A673 (cell line): ENCODE data around the gene RASAL2. TPM values are rescaled to one million over a fixed set of nuclear protein-coding genes. Genes with fewer than 3 reads are reported as not detected.

ENCODE experiments used
- BruUV-seq: library from RNA; stranded (reverse); fragments of 400-500 nt; replicated peaks from 2 replicates; lab custom pipeline; 2021; lab: Mats Ljungman, UMichigan
- CTCF ChIA-PET: fragments of 300-600 bp; sonication (Branson Sonifier 250); formaldehyde crosslinking; loops from one replicate; lab custom pipeline; 2022; ENCODE audit warnings: antibody characterized with exemption; lab: Charles Lee
- POLR2A ChIA-PET: fragments of 300-600 bp; sonication (Branson Sonifier 250); formaldehyde crosslinking; loops from one replicate; lab custom pipeline; 2022; ENCODE audit warnings: antibody characterized with exemption; ENCODE audit not compliant: low non-redundant PET; lab: Charles Lee
- DNase-seq: peaks from one replicate; pipeline ENCODE4 v3.0.0-alpha.2; 2015; ENCODE audit warnings: low spot score
- H3K27ac ChIP-seq: fragments of 200-600 bp; sonication (generic); 2 replicates; pipeline ENCODE4 v1.5.1; 2016; ENCODE audit warnings: mixed run types, low read depth, mild to moderate bottlenecking, mixed read lengths, antibody characterized with exemption, low read length; ENCODE audit not compliant: poor library complexity, severe bottlenecking
- H3K27me3 ChIP-seq: fragments of 200-600 bp; sonication (generic); replicated peaks from 2 replicates; pipeline ENCODE4 v1.6.1; 2017; ENCODE audit warnings: mixed run types, low read depth, mild to moderate bottlenecking, mixed read lengths, antibody characterized with exemption, low read length; ENCODE audit not compliant: insufficient read depth, poor library complexity
- H3K36me3 ChIP-seq: fragments of 200-600 bp; sonication (generic); 2 replicates; pipeline ENCODE4 v1.6.1; 2016; ENCODE audit warnings: mixed run types, mild to moderate bottlenecking, mixed read lengths, antibody characterized with exemption, low read length; ENCODE audit not compliant: insufficient read depth, poor library complexity, severe bottlenecking
- H3K4me1 ChIP-seq: fragments of 200-600 bp; sonication (generic); 2 replicates; pipeline ENCODE4 v1.6.1; 2017; ENCODE audit warnings: mixed run types, mild to moderate bottlenecking, mixed read lengths, antibody characterized with exemption, low read length; ENCODE audit not compliant: insufficient read depth, poor library complexity, severe bottlenecking
- H3K4me3 ChIP-seq: fragments of 200-600 bp; sonication (generic); 2 replicates; pipeline ENCODE4 v1.5.1; 2016; ENCODE audit warnings: low read depth, mixed run types, mild to moderate bottlenecking, mixed read lengths, low read length; ENCODE audit not compliant: poor library complexity, severe bottlenecking
- H3K9me3 ChIP-seq: fragments of 200-600 bp; sonication (generic); 2 replicates; pipeline ENCODE4 v1.6.1; 2016; ENCODE audit warnings: mixed run types, low read depth, mild to moderate bottlenecking, mixed read lengths, antibody characterized with exemption, low read length; ENCODE audit not compliant: poor library complexity, severe bottlenecking
- CTCF ChIP-seq: fragments of 300-800, 200-600 bp; sonication (generic); conservative IDR thresholded peaks from 2 replicates; pipeline ENCODE4 v1.5.1; 2017; ENCODE audit warnings: low read depth, mild to moderate bottlenecking, antibody characterized with exemption, low read length, moderate library complexity, mixed read lengths
- EZH2 ChIP-seq: fragments of 200-600 bp; sonication (generic); IDR thresholded peaks from 2 replicates; pipeline ENCODE4 v1.6.1; 2017; ENCODE audit warnings: borderline replicate concordance, low read depth, mild to moderate bottlenecking, mixed read lengths, antibody characterized with exemption, low read length; ENCODE audit not compliant: poor library complexity, severe bottlenecking
- intact Hi-C: fragments of 100-400 bp; cut with micrococcal nuclease; formaldehyde crosslinking; loops from one replicate; pipeline ENCODE4 v1.10.0; 2022; ENCODE audit not compliant: unreplicated experiment
- total RNA-seq: library from RNA; stranded (reverse); gene quantifications from 2 replicates; pipeline ENCODE4 v1.2.3, GENCODE V29; 2021

The RASAL2 gene
- total RNA-seq, 1 experiment from 2014 or later = 8.3 TPM

GRCh38 chr1:178362747-178363146 lies 268.8 kb downstream of the RASAL2 start:
- POLR2A ChIA-PET = no interaction called here
- peaks cover 10% of the 10 kb centered on the region for H3K4me1 ChIP-seq
- no peaks in the 10 kb centered on the region for H3K27me3 ChIP-seq
- no peak overlapping the region for H3K4me3 ChIP-seq
- H3K36me3 ChIP-seq = no peaks in the 10 kb centered on the region
- peak overlapping the region; percentile 61 for H3K27ac ChIP-seq
- no TSS peak for BruUV-seq
- CTCF ChIA-PET = no interaction called here
- H3K9me3 ChIP-seq = no peaks in the 10 kb centered on the region
- no peak for TF ChIP-seq EZH2
- no peak for TF ChIP-seq CTCF
- intact Hi-C loops = no loop called here
- DNase-seq = peak; percentile 66

GRCh38 chr1:178364782-178365181 lies 270.9 kb downstream of the RASAL2 start:
- intact Hi-C loops = no loop called here
- Histone ChIP-seq H3K36me3 (no peaks in the 10 kb centered on the region), H3K4me1 (peaks cover 10% of the 10 kb centered on the region), H3K27ac (no peak overlapping the region), H3K27me3 (no peaks in the 10 kb centered on the region), H3K9me3 (no peaks in the 10 kb centered on the region), H3K4me3 (no peak overlapping the region)
- ChIA-PET CTCF (no interaction called here), POLR2A (no interaction called here)
- no peak for DNase-seq
- BruUV-seq = no TSS peak
- TF ChIP-seq EZH2 (no peak), CTCF (no peak)

- no peak for DNase-seq
- H3K9me3 ChIP-seq = no peaks in the 10 kb centered on the region
- no peaks in the 10 kb centered on the region for H3K36me3 ChIP-seq
- no peaks in the 10 kb centered on the region for H3K27me3 ChIP-seq
- CTCF ChIA-PET = no interaction called here
- intact Hi-C loops = no loop called here
- peaks cover 10% of the 10 kb centered on the region for H3K4me1 ChIP-seq
- no peak overlapping the region for H3K4me3 ChIP-seq
- BruUV-seq = no TSS peak
- TF ChIP-seq EZH2 (no peak), CTCF (no peak)
- H3K27ac ChIP-seq = no peak overlapping the region
- POLR2A ChIA-PET = no interaction called here
Measured at GRCh38 chr1:178367151-178367550, 273.2 kb downstream of the RASAL2 start.
